Limb (tissue), 2 donors: ENCODE data around the gene CAP2.

Experiments used
- DNase-seq, 2 donors: peaks; one replicate each; pipeline ENCODE4 v3.0.0-alpha.2; 2016; ENCODE audit errors: extremely low spot score in 2 of 2

Gene CAP2

DNA sequence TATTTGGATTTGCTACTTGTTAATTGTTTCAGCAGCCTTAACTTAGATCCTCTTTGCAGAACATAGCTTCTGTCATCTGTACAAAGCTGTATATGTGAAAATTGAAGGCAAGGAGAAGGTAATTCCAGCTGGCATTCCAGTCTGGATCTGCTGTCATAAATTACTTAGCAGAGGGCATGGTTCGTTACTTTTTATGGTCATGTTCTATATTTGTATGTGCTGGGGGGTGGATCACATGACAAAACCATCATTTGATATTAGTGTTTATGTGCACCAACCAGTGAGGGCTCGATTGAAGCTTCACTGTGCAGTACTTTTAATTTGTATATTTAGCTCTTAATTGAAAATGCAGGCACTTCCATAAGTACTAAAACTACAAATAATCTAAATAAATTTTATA is 80.2 kb downstream of the CAP2 start:
- peak in 1 of 2 donors; percentile 59 for DNase-seq

DNA sequence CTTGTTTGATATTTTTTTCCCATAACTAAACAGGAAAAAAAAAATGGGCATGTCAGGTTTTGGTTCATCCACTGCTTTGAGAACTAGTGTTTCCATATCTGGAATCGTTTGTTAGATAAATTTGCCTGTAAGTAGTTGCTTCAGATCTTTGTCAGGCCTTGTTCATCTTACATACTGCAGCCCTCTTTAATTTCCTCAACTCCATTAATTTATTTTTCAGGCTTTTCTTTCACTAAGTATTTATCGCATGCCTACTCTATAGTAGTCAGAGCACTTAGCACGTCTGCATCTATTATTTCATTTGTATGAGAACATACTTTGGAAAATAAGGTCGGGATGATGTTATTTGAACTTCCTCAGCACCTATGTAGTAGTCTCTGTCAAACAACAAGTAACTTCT is 80.9 kb downstream of the CAP2 start:
- no peak for DNase-seq

GRCh38 chr6:17475606-17476244 is 82.3 kb downstream of the CAP2 start:
- DNase-seq: no peak

- DNase-seq: no peak
These were observed 83.1 kb downstream of the CAP2 start for GRCh38 chr6:17476511-17476910.

GRCh38 chr6:17477356-17477755 is 84.0 kb downstream of the CAP2 start:
- no peak for DNase-seq

GRCh38 chr6:17478223-17478907 is 85.0 kb downstream of the CAP2 start:
- DNase-seq: no peak

DNA sequence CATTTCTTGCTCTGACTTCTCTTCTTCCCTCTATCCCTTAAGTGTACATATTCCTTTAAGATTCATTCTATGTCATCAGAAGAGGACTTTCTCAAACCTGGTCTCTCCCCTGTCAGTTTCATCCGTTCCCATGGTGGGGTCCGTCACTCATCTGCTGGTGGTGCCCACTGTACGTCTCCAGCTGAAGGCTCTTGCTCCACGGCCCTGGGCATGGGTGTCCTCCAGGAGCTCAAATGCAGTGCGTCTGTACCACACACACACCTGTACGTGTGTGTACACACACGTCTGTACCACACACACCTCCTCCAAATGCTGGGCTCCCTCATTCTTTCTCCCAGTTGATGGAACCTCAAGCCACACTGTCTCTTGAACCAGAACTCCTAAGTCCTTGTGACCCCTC is 85.6 kb downstream of the CAP2 start:
- DNase-seq: no peak

- no peak for DNase-seq
These were observed 87.1 kb downstream of the CAP2 start for GRCh38 chr6:17480476-17480875.

GRCh38 chr6:17482711-17483110 is 89.3 kb downstream of the CAP2 start:
- DNase-seq: no peak

- DNase-seq: no peak
These were observed 90.1 kb downstream of the CAP2 start for GRCh38 chr6:17483391-17484016.

DNA sequence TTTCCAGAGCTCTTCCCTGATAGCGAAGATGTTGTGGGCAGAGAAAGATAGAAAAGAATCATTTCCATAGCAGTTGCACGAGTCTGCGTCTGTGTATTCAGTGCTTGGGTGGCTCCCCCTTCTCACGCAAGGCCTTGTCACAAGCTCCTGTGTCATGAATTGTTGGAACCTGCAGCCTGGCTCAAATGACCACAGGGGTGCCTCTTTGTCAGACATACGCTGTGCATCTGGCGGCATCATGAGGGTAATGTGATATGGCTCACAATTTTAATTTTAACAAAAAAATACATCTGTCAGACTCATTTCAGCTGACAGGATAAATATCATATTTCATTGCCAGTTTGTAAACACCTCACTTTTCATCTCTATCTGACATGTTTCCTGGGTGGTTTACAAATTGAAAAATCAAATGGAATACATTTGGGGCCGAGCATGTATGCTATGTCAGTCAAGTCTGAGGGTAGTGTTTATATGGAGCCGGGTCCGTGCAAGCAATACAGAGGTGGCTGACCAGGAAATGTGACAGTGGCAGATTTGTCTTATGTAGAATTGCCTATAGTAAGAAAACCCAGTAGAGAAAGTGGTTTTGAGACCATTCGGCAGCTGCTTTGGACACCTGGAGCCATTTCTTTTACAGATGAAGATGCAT is 90.9 kb downstream of the CAP2 start:
- no peak for DNase-seq

- DNase-seq: no peak
These were observed 91.8 kb downstream of the CAP2 start for GRCh38 chr6:17485181-17485580.

GRCh38 chr6:17485946-17486345 is 92.6 kb downstream of the CAP2 start:
- no peak for DNase-seq

GRCh38 chr6:17486680-17487079 is 93.3 kb downstream of the CAP2 start:
- DNase-seq: no peak

- DNase-seq: no peak
These were observed 97.3 kb downstream of the CAP2 start for GRCh38 chr6:17490724-17491123.

- no peak for DNase-seq
These were observed 98.2 kb downstream of the CAP2 start for GRCh38 chr6:17491416-17492142.

DNA sequence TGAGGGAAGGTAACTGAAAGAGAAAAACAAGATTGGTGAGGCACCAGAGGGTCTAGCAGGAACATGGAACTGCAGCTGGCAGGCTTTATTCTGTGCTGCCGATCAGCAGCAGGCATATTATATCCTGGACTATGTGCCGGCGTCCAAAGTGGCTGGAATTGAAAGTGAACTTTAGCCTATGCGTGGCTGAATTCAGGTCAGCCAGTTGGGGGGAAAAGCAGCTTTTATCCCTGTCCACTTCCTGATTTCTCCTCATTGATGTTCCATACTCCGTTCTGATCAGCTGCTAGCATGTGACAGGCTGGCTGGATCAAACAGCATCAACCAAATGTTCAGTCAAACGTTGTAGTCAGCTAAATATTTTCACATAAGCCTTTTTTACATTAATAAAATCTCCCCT is 99.0 kb downstream of the CAP2 start:
- DNase-seq: no peak

- no peak for DNase-seq
These were observed 99.9 kb downstream of the CAP2 start for GRCh38 chr6:17493286-17493685.

DNA sequence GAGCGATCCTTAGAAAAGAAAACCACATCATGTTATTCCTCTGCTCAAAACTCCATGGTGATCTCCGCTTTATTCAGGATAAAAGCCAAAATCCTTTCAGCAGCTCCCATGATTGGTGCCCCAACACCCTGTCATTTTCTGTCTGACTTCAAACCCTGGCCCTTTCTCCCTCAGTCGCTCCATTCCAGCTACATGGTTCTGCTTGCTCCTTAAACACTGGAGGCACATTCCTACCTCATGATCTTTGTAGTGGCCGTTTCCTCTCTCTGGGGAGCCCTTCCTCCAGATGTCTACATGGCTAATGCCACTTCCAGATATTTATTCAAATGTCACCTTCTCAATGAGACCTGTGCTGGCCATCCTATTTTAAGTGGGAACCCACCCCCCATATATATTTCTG is 100.8 kb downstream of the CAP2 start:
- DNase-seq: no peak

DNA sequence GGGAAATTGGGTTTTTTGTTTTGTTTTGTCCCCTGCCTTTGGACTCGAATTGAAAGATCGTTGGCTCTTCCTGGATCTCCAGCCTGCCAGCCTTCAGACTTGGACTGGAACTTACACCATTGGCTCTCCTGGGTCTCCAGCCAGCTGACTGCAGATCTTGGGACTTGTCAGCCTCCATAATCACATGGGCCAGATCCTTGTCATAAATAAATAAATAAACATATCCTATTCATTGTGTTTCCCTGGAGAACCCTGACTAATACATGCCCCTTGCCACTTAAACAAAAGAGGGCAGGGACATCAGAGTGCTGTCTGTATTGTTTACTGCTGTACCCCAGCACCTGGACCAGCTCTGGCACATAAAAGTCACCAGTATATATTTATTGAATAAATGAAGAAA is 101.5 kb downstream of the CAP2 start:
- no peak for DNase-seq

DNA sequence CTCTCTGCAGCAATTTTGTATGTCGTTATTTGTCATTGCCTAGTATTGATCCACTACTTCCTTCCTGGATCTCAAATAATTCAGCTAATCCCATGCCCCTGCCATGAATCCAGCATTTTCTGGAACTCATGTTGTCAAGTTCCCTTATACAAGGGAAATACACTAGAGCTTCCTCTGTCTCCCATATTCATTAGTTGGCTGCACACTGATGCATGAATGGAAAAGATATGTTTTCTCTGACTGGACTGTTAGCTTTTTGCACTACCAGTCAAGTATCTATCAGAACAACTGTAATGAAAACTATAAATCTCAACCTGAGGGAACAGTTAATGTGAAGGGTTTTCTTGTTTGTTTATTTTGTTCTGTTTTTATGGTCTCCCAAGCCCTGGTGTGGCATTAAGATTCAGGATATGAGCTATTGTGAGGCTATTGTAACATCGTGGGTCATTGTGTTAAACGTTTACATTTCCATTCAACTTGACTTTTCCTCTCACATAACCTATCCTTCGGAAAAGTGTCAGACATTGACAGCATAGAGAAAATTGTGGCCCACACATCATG is 104.2 kb downstream of the CAP2 start:
- DNase-seq: no peak
